GM18519 (cell line): ENCODE results near the gene COBLL1.
"Not testable (repeated sequence)": the region's sequence is repeated elsewhere in the genome, so short reads cannot be mapped to it uniquely, and the experiment has no call there.

ENCODE experiments used
- ATAC-seq: cut with Tn5 transposase; IDR thresholded peaks from one replicate; pipeline ENCODE4 v1.9.1; 2021; ENCODE audit warnings: mild to moderate bottlenecking, moderate library complexity; ENCODE audit not compliant: unreplicated experiment, low FRiP score

Gene COBLL1, protein sequence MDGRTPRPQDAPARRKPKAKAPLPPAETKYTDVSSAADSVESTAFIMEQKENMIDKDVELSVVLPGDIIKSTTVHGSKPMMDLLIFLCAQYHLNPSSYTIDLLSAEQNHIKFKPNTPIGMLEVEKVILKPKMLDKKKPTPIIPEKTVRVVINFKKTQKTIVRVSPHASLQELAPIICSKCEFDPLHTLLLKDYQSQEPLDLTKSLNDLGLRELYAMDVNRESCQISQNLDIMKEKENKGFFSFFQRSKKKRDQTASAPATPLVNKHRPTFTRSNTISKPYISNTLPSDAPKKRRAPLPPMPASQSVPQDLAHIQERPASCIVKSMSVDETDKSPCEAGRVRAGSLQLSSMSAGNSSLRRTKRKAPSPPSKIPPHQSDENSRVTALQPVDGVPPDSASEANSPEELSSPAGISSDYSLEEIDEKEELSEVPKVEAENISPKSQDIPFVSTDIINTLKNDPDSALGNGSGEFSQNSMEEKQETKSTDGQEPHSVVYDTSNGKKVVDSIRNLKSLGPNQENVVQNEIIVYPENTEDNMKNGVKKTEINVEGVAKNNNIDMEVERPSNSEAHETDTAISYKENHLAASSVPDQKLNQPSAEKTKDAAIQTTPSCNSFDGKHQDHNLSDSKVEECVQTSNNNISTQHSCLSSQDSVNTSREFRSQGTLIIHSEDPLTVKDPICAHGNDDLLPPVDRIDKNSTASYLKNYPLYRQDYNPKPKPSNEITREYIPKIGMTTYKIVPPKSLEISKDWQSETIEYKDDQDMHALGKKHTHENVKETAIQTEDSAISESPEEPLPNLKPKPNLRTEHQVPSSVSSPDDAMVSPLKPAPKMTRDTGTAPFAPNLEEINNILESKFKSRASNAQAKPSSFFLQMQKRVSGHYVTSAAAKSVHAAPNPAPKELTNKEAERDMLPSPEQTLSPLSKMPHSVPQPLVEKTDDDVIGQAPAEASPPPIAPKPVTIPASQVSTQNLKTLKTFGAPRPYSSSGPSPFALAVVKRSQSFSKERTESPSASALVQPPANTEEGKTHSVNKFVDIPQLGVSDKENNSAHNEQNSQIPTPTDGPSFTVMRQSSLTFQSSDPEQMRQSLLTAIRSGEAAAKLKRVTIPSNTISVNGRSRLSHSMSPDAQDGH

DNA sequence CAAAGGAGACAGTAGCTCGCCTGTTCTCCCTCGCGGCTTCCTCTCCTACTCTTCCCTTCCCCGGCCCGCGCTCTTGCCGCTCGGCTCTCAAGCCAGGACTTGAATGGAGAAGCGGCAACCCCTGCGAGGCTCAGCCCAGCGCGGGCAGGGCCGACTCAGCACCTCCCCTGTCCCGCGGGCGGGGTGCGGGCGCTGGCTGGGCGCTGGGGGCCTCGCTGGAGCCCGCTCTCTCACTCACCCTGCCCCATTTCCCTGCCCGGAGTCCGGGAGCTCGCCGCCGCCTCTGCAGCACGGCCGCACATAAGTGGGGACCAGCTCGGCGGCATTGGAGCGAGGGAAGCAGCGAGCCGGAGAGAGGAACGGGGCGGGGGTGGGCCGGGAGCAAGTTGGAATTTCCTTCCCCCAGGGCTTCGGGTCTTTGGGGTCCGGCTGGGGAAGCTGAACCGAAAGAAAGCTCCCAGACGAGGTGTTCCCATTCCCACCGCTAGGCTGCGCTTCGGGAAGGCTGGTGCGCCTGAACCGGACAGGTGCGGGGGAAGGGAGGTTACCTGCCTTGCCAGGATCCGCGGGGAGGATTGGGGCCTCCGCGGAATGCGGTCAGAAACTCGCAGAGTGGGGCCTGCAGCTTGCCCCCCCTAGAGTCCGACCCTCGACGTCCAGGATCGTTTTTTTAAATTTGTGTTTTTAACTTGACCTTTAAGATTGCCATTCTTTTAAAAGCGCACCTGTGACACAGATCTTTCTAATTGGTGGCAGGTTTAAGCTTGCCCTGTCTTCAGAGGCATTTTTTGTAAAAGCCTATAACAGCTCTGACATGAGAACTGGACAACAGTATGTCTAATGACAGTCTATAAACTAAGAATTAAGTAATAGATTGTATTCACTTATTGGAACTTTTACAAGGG lies at the start of gene COBLL1:
TSS of gene COBLL1 (minus strand) at position 105 of the 905 bp plus-strand sequence. CDS start 627 bp downstream, outside the sequence.
- ATAC-seq, result no peak

DNA sequence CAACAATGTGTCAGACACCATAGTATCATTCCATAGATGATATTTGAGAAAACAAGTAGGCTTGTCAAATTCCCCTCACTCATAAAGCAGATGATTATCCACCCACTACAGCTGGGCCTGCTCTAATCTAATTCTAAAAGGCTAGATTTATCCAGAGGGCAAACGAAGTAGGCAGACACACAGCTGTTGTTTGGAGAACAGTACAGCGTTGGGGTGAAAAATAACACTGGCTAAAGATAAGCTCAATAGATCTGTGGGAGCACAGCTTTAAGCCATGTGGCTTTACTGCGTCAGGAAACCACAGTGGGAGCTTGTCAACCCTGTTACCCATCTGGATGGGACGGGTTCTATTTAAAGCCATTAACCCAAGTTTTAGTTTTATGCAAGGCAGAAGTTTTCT lies 48.9 kb upstream of the COBLL1 start:
- ATAC-seq, result no peak

DNA sequence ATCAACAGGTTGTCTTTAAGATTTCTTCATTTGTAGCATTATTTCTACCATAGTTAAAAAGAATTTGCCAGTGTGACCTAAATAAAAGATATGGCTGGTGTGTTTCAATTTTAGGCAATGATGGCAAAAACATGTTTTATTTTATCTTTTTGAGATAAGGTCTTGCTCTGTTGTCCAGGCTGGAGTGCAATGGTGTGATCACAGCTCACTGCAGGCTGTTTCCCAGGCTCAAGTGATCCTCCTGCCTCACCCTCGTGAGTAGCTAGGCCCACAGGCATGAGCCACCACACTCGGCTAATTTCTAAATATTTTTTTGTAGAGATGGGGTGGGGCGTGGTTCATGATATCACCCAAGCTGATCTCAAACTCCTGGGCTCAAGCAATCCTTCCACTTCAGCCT lies 47.0 kb upstream of the COBLL1 start:
- no peak for ATAC-seq

DNA sequence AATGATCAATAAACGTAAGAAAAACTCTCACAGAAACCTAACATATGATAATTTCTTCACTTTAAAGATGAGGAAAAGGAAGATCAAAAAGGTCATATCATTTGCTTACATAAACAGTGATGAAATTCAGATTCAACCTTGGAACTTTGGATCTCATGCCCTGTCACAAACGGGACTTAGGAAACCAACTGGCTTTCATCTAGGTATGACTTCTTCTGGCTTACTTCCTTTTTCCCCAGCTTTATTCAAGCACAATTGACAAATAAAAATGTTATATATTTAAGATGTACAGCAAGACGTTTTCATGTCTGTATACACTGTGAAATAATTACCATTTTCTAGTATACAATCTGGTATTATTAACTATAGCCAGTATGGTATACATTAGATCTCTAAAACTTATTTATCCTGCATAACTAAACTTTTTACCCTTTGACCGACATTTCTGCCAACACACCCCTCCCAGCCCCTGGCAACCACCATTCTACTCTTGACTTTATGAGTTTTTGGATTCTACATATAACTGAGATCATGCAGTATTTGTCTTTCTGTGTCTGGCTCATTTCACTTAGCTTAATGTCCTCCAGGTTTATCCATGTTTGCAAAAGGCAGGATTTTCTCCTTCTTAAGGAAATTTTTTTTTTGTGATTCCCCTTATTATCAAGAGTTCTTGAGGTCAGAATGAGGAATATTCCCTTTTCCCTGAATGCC lies 46.0 kb upstream of the COBLL1 start:
- no peak for ATAC-seq

DNA sequence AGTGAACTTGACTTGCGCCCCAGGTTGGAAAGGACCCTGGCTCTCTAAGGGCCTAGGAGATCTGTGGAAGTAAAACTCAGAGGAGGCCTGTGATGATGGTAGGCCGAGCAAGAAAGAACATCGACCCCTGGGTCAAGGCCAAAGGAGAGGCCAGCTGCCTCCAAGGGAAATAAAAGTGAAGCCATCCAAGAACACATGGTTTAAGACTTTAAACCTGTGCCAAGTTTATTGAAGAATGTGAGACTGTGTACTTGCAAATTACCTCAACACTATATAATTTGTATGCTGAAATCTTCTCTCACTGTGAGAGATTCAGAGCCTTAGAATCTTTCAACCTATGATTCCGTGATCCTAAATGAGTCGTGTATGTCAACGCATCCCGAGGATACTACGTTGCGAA lies 40.7 kb upstream of the COBLL1 start:
- no peak for ATAC-seq

DNA sequence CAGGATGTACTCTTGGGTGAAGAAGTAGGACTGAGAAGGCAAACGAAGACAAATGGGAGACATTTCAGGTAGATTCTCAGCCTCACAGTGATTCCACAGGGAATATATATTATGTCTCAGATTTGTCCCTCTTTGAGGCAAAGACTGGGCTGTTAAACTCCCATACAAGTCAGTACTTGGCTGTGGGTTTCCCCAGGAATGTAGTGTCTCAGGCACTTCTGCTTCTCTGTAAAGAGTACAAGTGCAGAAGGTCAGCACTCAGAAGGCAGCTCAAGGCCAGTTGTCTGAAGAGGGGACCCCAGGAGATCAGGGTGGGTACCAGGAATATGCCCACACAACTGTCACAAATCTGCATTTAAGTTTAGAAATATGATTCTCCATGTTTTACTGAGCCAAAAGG lies 39.9 kb upstream of the COBLL1 start:
- no peak for ATAC-seq

DNA sequence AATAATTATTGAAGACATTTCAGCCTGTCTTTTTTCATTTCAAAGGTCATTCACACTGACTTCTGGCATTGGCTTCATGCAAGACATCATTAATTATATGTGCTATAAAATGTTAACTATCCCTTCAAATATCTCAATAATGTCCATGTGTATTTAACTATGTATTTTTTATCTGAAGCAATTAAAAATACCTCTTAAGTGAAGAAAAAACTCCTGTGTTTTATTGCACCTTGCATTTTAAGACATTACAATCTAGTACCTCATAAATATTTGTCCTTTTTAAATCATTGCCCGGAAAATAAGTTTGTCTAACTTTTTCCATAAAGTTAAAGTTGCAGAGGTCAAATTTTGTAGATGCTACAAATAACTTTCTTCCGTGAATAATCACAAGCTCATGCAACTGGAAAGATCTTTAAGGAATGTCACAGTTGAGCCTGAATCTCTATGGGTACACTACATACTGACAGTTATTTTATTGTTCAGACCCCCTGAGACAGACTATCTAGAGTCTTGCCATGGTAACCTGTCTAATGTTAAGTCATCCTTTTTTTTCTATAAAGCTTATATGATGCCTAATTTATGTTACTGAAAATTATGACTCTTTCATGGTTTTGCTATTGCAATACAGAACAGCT lies 38.4 kb upstream of the COBLL1 start:
- ATAC-seq, result no peak

DNA sequence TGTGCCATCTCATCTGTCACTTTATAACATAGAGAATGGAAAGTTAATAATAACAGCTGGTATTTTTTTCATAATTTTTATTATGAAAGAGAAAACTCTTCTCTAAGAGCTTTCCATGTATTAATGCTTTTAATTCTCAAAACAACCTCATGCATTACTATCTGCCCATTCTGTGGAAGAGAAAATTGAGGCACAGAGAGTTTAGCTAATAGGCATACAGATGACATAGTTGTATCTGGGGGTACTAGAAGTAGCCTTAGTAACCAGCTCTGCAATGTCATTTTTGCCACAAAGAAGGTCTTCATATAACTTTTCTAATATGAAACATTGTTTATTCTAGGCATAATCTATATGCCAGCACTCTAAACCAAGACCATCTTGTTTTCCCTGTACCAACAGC lies 36.3 kb upstream of the COBLL1 start:
- ATAC-seq, result no peak

DNA sequence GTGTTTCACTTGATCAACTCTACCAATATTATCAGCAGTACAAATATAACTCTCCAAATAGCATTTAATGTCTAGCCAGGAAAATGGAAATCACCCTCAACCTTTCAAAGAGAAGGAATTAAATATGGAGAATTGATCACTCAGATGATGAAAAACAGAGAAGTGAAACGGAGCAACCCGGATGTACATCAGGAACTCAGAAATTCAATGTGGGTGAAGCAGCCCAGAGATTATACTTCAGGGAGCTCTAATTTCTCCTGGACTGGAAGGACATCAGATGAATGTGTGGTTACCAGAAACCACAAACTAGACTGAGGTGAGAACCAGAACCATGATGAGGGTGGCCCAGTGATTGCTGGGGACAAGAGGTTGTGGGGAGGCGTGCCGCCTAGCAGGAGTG lies 35.5 kb upstream of the COBLL1 start:
- no peak for ATAC-seq

DNA sequence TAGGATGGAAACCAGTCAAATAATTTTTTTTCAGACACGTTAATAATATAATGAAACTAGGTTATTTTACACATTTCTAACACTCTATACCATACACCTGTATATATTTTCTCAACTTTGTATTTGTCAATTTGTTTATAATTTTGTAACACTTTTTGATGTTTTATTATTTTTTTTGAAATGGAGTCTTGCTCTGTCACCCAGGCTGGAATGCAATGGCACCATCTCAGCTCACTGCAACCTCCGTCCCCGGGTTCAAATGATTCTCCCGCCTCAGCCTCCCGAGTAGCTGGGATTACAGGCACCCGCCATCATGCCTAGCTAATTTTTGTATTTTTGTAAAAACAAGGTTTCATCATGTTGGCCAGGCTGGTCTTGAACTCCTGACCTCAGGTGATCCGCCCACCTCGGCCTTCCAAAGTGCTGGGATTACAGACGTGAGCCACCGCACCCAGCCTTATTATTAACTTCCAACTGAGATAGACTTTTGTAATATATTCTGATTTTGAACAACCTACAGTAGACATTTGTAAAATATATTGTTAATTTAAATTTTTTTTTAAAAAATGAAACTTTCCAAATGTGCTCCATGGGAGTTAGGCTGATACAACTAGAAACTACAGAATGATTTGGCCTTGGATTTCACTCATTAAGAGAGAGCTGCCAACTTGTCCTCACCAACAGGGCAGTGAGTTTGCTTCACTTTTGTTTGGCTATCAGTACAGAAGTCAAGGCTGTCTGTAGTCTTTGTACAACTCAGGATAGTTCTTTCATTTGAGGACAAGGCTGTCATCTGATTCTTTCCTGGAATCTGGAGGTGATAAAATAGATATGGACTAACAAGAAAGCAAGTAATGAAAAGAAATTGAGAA lies 33.9 kb upstream of the COBLL1 start:
- ATAC-seq, result no peak

DNA sequence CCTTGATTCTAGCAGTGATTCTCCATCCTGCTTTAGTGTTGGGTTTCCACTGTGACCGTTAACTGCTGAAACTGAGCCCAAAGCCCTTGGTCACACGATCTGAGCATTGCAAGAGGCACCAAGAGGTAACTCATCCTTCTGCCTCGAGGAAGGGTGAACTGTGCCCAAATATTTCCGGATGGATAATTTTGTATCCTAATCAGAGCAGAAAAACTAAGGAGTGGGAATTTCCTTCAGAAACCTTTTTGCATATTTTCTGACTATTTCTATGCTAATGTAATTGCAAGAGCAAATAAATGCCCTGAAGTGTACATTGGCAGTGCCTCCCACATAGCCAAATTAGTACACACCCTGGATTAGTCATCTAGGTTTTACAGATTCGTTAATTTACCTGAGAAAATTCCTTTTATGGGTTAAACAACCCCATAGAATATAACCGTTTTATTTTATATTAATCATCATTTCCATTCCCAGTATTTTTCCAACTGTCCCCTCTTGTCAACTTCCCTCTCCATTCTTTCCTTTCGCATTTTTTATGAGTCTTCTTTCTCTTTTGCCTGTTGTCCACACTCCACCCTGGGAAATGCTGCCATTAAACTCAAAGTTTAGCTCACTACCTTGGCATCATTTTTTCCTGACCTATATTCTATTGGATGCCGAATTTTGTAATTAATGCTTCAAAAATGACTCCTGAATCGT lies 31.7 kb upstream of the COBLL1 start:
- ATAC-seq, result no peak

DNA sequence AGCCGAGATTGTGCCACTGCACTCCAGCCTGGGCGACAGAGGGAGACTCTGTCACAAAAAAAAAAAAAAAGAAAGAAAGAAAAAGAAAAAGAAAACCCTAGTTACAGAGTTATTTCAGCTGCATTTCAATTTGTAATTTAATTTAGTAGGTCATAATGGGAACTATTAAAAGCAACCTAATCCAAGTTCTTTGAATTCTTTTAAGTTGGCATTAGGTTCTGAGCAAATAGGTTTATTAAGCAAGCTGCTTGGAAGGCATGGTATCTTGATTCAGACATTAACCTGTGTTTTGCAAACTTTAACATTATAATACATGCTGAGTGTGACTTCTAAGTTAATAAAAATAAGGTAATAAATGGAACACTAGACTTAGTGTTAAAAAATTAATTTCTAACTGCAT lies 29.8 kb upstream of the COBLL1 start:
- no peak for ATAC-seq

DNA sequence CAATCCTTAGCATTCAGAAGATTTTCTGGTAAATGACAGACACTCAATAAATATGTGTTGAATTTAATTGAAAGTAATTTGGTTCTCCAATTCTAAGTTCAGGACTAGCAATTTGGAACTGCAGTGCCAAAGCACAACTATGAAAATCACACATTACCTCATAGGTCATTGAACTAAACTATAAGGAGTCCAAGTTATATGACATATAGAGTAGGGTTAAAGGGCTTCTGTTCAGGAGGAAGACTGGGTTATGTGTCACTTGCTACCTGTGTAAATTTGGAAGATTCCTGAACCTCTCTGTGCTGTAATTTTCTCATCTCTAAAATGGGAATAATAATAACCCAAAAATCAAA lies 27.8 kb upstream of the COBLL1 start:
- ATAC-seq, result no peak

DNA sequence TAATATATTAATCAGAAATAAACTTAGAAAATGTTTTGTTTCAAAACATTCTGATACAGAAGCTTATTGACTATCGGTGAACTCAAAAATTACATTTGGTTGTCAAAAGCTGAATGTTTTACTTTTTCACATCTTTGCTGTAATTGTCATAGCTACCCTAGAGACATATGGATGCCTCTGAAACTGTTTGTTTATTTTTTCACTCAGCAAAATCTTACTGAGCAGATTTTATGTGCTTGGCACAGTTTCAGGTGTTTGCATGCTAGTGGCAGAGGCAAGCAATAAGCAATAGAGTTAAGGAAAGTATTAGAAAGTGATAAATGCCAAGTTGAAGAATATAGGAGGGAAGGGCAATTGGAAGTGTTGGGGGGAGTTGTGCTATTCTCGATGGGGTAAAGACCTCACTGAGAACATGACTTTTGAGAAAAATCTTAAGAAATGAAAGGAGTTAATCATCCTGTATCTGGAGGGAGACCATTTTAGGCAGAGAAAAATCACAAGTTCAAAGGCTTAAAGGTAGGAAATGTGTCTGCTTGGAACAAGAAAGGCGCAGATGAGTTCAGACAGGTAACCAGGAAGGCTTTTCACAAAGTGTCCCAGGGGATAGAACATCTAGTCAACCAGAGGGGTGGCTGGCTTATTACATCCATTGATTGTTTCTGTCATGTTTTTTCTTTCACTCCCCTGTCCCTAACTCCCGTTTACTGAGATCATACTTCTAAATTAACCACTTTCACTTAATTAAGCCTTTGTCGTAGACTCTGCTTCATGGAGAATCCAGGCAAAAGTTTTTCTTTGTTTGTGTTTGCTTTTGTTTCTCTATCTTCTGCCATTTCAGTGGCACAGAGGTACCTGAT lies 27.2 kb upstream of the COBLL1 start:
- no peak for ATAC-seq

DNA sequence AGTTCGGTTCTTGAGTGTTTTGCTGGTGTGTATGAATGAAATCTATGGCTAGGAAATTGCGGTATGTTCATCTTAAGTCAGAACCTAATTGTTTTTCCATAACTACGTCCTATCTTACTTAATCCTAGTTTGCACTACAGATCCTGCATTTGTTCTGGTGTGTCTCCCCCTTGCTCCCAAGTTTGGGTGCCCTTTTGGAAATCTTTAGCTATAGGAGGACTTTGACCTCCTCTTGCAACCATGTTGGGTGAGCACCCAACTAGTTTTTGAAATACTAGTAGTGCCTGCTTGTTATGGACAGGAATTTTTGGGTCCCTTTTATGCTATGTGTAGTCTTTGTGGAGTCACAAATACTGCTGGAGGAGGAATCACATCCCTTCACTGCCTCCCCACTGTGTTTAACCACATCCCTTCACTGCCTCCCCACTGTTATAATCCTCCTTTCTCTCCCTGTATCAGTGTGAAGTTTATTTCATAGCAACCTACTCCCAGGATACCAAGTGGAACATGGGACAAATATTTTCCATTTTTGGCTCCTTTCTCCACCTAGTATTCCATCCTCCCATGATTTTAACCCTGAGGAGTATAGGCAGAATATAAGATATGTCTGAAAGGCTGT lies 26.3 kb upstream of the COBLL1 start:
- no peak for ATAC-seq

DNA sequence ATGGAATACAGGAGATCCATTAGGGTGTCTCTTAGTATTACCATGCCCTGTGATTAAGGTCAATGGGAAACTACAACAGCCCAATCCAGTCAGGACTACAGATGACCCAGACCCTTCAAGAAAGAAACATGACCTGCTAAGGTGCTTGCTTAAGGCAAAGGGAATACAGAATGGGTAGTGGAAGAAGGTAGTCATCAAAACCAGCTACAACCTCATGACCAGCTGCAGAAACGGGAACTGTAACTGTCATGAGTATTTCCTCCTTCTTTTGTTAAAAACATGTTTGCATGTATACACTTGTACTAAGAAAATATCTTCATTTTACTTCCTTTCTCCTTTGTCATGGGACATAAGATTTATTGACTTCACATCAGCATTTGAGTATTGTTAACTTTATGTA lies 24.8 kb upstream of the COBLL1 start:
- not testable (repeated sequence) for ATAC-seq
